ENCODE measurements around the gene RAB37.

RAB37 gene

GRCh38 chr17:74782571-74782970 lies 45.5 kb downstream of the RAB37 start:
- H3K27ac ChIP-seq (ENCODE audit: low read depth, low read length) = no peak overlapping the region
- H3K27me3 ChIP-seq (ENCODE audit: control insufficient read depth, insufficient read depth, low read length) = no peaks in the 10 kb centered on the region
- H3K9ac ChIP-seq (ENCODE audit: low read length) = no peak overlapping the region
- H3K4me1 ChIP-seq (ENCODE audit: control insufficient read depth, insufficient read depth, low read length) = peaks cover 14% of the 10 kb centered on the region
- H3K36me3 ChIP-seq (ENCODE audit: control insufficient read depth, insufficient read depth, low read length) = peaks cover 17% of the 10 kb centered on the region; the same call in 1 of the 2 replicates
- H3K4me3 ChIP-seq (ENCODE audit: low read depth, low read length) = no peak overlapping the region
- no peaks in the 10 kb centered on the region for H3K9me3 ChIP-seq (ENCODE audit: control insufficient read depth, insufficient read depth, low read depth, low read length)

GRCh38 chr17:74784125-74784810 lies 47.2 kb downstream of the RAB37 start:
- Histone ChIP-seq H3K9me3 (ENCODE audit: control insufficient read depth, insufficient read depth, low read depth, low read length) (no peaks in the 10 kb centered on the region), H3K27me3 (ENCODE audit: control insufficient read depth, insufficient read depth, low read length) (no peaks in the 10 kb centered on the region), H3K4me3 (ENCODE audit: low read depth, low read length) (no peak overlapping the region), H3K27ac (ENCODE audit: low read depth, low read length) (no peak overlapping the region), H3K4me1 (ENCODE audit: control insufficient read depth, insufficient read depth, low read length) (peaks cover 14% of the 10 kb centered on the region), H3K9ac (ENCODE audit: low read length) (no peak overlapping the region), H3K36me3 (ENCODE audit: control insufficient read depth, insufficient read depth, low read length) (peaks cover 17% of the 10 kb centered on the region)

- Histone ChIP-seq H3K27ac (ENCODE audit: low read depth, low read length) (no peak overlapping the region), H3K9ac (ENCODE audit: low read length) (no peak overlapping the region), H3K4me1 (ENCODE audit: control insufficient read depth, insufficient read depth, low read length) (peaks cover 7% of the 10 kb centered on the region), H3K36me3 (ENCODE audit: control insufficient read depth, insufficient read depth, low read length) (peaks cover 16% of the 10 kb centered on the region), H3K4me3 (ENCODE audit: low read depth, low read length) (no peak overlapping the region), H3K9me3 (ENCODE audit: control insufficient read depth, insufficient read depth, low read depth, low read length) (no peaks in the 10 kb centered on the region), H3K27me3 (ENCODE audit: control insufficient read depth, insufficient read depth, low read length) (no peaks in the 10 kb centered on the region)
These were observed 48.3 kb downstream of the RAB37 start for GRCh38 chr17:74785096-74785980.

- Histone ChIP-seq H3K4me1 (ENCODE audit: control insufficient read depth, insufficient read depth, low read length) (peaks cover 7% of the 10 kb centered on the region), H3K27ac (ENCODE audit: low read depth, low read length) (no peak overlapping the region), H3K4me3 (ENCODE audit: low read depth, low read length) (no peak overlapping the region), H3K36me3 (ENCODE audit: control insufficient read depth, insufficient read depth, low read length) (peaks cover 18% of the 10 kb centered on the region), H3K9ac (ENCODE audit: low read length) (no peak overlapping the region), H3K27me3 (ENCODE audit: control insufficient read depth, insufficient read depth, low read length) (no peaks in the 10 kb centered on the region), H3K9me3 (ENCODE audit: control insufficient read depth, insufficient read depth, low read depth, low read length) (no peaks in the 10 kb centered on the region)
These were observed 48.9 kb downstream of the RAB37 start for GRCh38 chr17:74785981-74786360.

- peaks cover 18% of the 10 kb centered on the region for H3K36me3 ChIP-seq (ENCODE audit: control insufficient read depth, insufficient read depth, low read length)
- no peaks in the 10 kb centered on the region for H3K9me3 ChIP-seq (ENCODE audit: control insufficient read depth, insufficient read depth, low read depth, low read length)
- peaks cover 7% of the 10 kb centered on the region for H3K4me1 ChIP-seq (ENCODE audit: control insufficient read depth, insufficient read depth, low read length)
- no peaks in the 10 kb centered on the region for H3K27me3 ChIP-seq (ENCODE audit: control insufficient read depth, insufficient read depth, low read length)
- no peak overlapping the region for H3K27ac ChIP-seq (ENCODE audit: low read depth, low read length)
- no peak overlapping the region for H3K9ac ChIP-seq (ENCODE audit: low read length)
- no peak overlapping the region for H3K4me3 ChIP-seq (ENCODE audit: low read depth, low read length)
These were observed 49.5 kb downstream of the RAB37 start for GRCh38 chr17:74786431-74787055.

- no peaks in the 10 kb centered on the region for H3K27me3 ChIP-seq (ENCODE audit: control insufficient read depth, insufficient read depth, low read length)
- H3K4me1 ChIP-seq (ENCODE audit: control insufficient read depth, insufficient read depth, low read length) = no peaks in the 10 kb centered on the region
- no peak overlapping the region for H3K27ac ChIP-seq (ENCODE audit: low read depth, low read length)
- peaks cover 38% of the 10 kb centered on the region for H3K36me3 ChIP-seq (ENCODE audit: control insufficient read depth, insufficient read depth, low read length)
- no peak overlapping the region for H3K4me3 ChIP-seq (ENCODE audit: low read depth, low read length)
- no peak overlapping the region for H3K9ac ChIP-seq (ENCODE audit: low read length)
- no peaks in the 10 kb centered on the region for H3K9me3 ChIP-seq (ENCODE audit: control insufficient read depth, insufficient read depth, low read depth, low read length)
These were observed 53.4 kb downstream of the RAB37 start for GRCh38 chr17:74790161-74791058.

GRCh38 chr17:74792586-74793105 lies 55.6 kb downstream of the RAB37 start:
- H3K36me3 ChIP-seq (ENCODE audit: control insufficient read depth, insufficient read depth, low read length) = peaks cover 60% of the 10 kb centered on the region
- H3K4me3 ChIP-seq (ENCODE audit: low read depth, low read length) = no peak overlapping the region
- no peaks in the 10 kb centered on the region for H3K4me1 ChIP-seq (ENCODE audit: control insufficient read depth, insufficient read depth, low read length)
- no peak overlapping the region for H3K27ac ChIP-seq (ENCODE audit: low read depth, low read length)
- H3K9ac ChIP-seq (ENCODE audit: low read length) = no peak overlapping the region
- H3K9me3 ChIP-seq (ENCODE audit: control insufficient read depth, insufficient read depth, low read depth, low read length) = no peaks in the 10 kb centered on the region
- H3K27me3 ChIP-seq (ENCODE audit: control insufficient read depth, insufficient read depth, low read length) = no peaks in the 10 kb centered on the region

- no peaks in the 10 kb centered on the region for H3K9me3 ChIP-seq (ENCODE audit: control insufficient read depth, insufficient read depth, low read depth, low read length)
- H3K27me3 ChIP-seq (ENCODE audit: control insufficient read depth, insufficient read depth, low read length) = no peaks in the 10 kb centered on the region
- no peak overlapping the region for H3K4me3 ChIP-seq (ENCODE audit: low read depth, low read length)
- peaks cover 79% of the 10 kb centered on the region for H3K36me3 ChIP-seq (ENCODE audit: control insufficient read depth, insufficient read depth, low read length)
- H3K4me1 ChIP-seq (ENCODE audit: control insufficient read depth, insufficient read depth, low read length) = no peaks in the 10 kb centered on the region
- no peak overlapping the region for H3K9ac ChIP-seq (ENCODE audit: low read length)
- no peak overlapping the region for H3K27ac ChIP-seq (ENCODE audit: low read depth, low read length)
These were observed 58.4 kb downstream of the RAB37 start for GRCh38 chr17:74795327-74796020.

GRCh38 chr17:74796211-74796610 lies 59.2 kb downstream of the RAB37 start:
- no peaks in the 10 kb centered on the region for H3K4me1 ChIP-seq (ENCODE audit: control insufficient read depth, insufficient read depth, low read length)
- no peak overlapping the region for H3K27ac ChIP-seq (ENCODE audit: low read depth, low read length)
- H3K9ac ChIP-seq (ENCODE audit: low read length) = no peak overlapping the region
- no peak overlapping the region for H3K4me3 ChIP-seq (ENCODE audit: low read depth, low read length)
- no peaks in the 10 kb centered on the region for H3K9me3 ChIP-seq (ENCODE audit: control insufficient read depth, insufficient read depth, low read depth, low read length)
- H3K27me3 ChIP-seq (ENCODE audit: control insufficient read depth, insufficient read depth, low read length) = no peaks in the 10 kb centered on the region
- peaks cover 84% of the 10 kb centered on the region for H3K36me3 ChIP-seq (ENCODE audit: control insufficient read depth, insufficient read depth, low read length)

- H3K4me1 ChIP-seq (ENCODE audit: control insufficient read depth, insufficient read depth, low read length) = no peaks in the 10 kb centered on the region
- H3K9ac ChIP-seq (ENCODE audit: low read length) = no peak overlapping the region
- no peaks in the 10 kb centered on the region for H3K9me3 ChIP-seq (ENCODE audit: control insufficient read depth, insufficient read depth, low read depth, low read length)
- H3K27me3 ChIP-seq (ENCODE audit: control insufficient read depth, insufficient read depth, low read length) = no peaks in the 10 kb centered on the region
- no peak overlapping the region for H3K4me3 ChIP-seq (ENCODE audit: low read depth, low read length)
- H3K36me3 ChIP-seq (ENCODE audit: control insufficient read depth, insufficient read depth, low read length) = peaks cover 87% of the 10 kb centered on the region
- H3K27ac ChIP-seq (ENCODE audit: low read depth, low read length) = no peak overlapping the region
These were observed 59.8 kb downstream of the RAB37 start for GRCh38 chr17:74796866-74797265.

All from HUES6 (cell line).